Suppressor macrophage treated with lipopolysaccharide for 1 hour (primary cell): ENCODE data around the gene DPYD.

Experiments used
- DNase-seq, 3 donors: peaks; one replicate each; pipeline ENCODE4 v3.0.0-alpha.2; 2020 to 2022

DPYD gene

GRCh38 chr1:97174039-97174704 is 746.7 kb downstream of the DPYD start:
- DNase-seq, result no peak

GRCh38 chr1:97170300-97170699 is 750.5 kb downstream of the DPYD start:
- no peak for DNase-seq

- no peak for DNase-seq
Measured at GRCh38 chr1:97168056-97168455, 752.8 kb downstream of the DPYD start.

GRCh38 chr1:97167246-97167645 is 753.6 kb downstream of the DPYD start:
- DNase-seq, result no peak

GRCh38 chr1:97166626-97167025 is 754.2 kb downstream of the DPYD start:
- DNase-seq, result no peak

GRCh38 chr1:97164276-97164639 is 756.6 kb downstream of the DPYD start:
- DNase-seq, result peak; percentile 48 to 74 (median 56)

- no peak for DNase-seq
Measured at GRCh38 chr1:97163591-97164275, 757.1 kb downstream of the DPYD start.

GRCh38 chr1:97160818-97161217 is 760.0 kb downstream of the DPYD start:
- DNase-seq, result no peak

- peak in 2 of 3 donors; percentile 4 to 21 for DNase-seq
Measured at GRCh38 chr1:97159342-97159741, 761.5 kb downstream of the DPYD start.

GRCh38 chr1:97158691-97159096 is 762.1 kb downstream of the DPYD start:
- DNase-seq, result no peak

- no peak for DNase-seq
Measured at GRCh38 chr1:97157991-97158390, 762.8 kb downstream of the DPYD start.

- no peak for DNase-seq
Measured at GRCh38 chr1:97151651-97152050, 769.2 kb downstream of the DPYD start.

- DNase-seq, result no peak
Measured at GRCh38 chr1:97145321-97145956, 775.4 kb downstream of the DPYD start.

GRCh38 chr1:97144527-97144926 is 776.3 kb downstream of the DPYD start:
- DNase-seq, result peak; percentile 10 to 38 (median 10)

- DNase-seq, result no peak
Measured at GRCh38 chr1:97143236-97143882, 777.5 kb downstream of the DPYD start.

- no peak for DNase-seq
Measured at GRCh38 chr1:97140611-97141010, 780.2 kb downstream of the DPYD start.

GRCh38 chr1:97139512-97139911 is 781.3 kb downstream of the DPYD start:
- DNase-seq, result no peak

GRCh38 chr1:97138515-97139032 is 782.3 kb downstream of the DPYD start:
- no peak for DNase-seq

GRCh38 chr1:97137862-97138514 is 782.8 kb downstream of the DPYD start:
- peak; percentile 37 to 41 (median 37) for DNase-seq

- no peak for DNase-seq
Measured at GRCh38 chr1:97136996-97137395, 783.8 kb downstream of the DPYD start.

GRCh38 chr1:97135972-97136371 is 784.9 kb downstream of the DPYD start:
- no peak for DNase-seq

GRCh38 chr1:97128426-97128825 is 792.4 kb downstream of the DPYD start:
- no peak for DNase-seq
